Right atrium auricular region (tissue), 2 donors: ENCODE results near the gene ZNF764. TPM values are rescaled to one million over a fixed set of nuclear protein-coding genes. Genes with fewer than 3 reads are reported as not detected.
A peak's percentile ranks its signal among the peaks of the same experiment; 100 is the strongest.

ENCODE experiments used
- DNase-seq: peaks from one replicate; pipeline ENCODE4 v3.0.0-alpha.2; 2019; ENCODE audit warnings: low spot score
- H3K27ac ChIP-seq, 2 donors: fragments of 200-600 bp; sonication (generic); 1 replicate in 1 of 2; 2 replicates in 1 of 2; pipeline ENCODE4 v1.5.1; 2016 to 2019
- H3K27me3 ChIP-seq, 2 donors: fragments of 200-600 bp; sonication (generic); one replicate each; pipeline versions ENCODE4 v1.5.1 to v1.6.0; 2017 to 2019
- H3K36me3 ChIP-seq: fragments of 200-600 bp; sonication (generic); one replicate; pipeline ENCODE4 v1.5.1; 2016
- H3K4me1 ChIP-seq, 2 donors: fragments of 200-600 bp; sonication (generic); one replicate each; pipeline versions ENCODE4 v1.5.1 to v1.6.0; 2017 to 2019
- H3K4me3 ChIP-seq, 2 donors: fragments of 200-600 bp; sonication (generic); 1 replicate in 1 of 2; 2 replicates in 1 of 2; pipeline ENCODE4 v1.5.1; 2017 to 2019; ENCODE audit warnings: mild to moderate bottlenecking in 1 of 2, moderate library complexity in 1 of 2
- H3K9me3 ChIP-seq, 2 donors: fragments of 200-600 bp; sonication (generic); one replicate each; pipeline ENCODE4 v1.5.1; 2019
- total RNA-seq, 2 donors: library from RNA; depleted of rRNA; stranded (reverse); fragments of >200 nt; gene quantifications; one replicate each; pipeline ENCODE4 v1.1.0, GENCODE V29; 2016
- TF ChIP-seq, protein P1 (sequence below), 2 donors: fragments of 200-600 bp; sonication (generic); IDR thresholded peaks; one replicate each; pipeline ENCODE4 v1.5.1; 2019; ENCODE audit warnings: antibody characterized with exemption in 2 of 2

The ZNF764 gene
- total RNA-seq, 2 donors from 2014 or later = 12.0 to 16.9 TPM

DNA sequence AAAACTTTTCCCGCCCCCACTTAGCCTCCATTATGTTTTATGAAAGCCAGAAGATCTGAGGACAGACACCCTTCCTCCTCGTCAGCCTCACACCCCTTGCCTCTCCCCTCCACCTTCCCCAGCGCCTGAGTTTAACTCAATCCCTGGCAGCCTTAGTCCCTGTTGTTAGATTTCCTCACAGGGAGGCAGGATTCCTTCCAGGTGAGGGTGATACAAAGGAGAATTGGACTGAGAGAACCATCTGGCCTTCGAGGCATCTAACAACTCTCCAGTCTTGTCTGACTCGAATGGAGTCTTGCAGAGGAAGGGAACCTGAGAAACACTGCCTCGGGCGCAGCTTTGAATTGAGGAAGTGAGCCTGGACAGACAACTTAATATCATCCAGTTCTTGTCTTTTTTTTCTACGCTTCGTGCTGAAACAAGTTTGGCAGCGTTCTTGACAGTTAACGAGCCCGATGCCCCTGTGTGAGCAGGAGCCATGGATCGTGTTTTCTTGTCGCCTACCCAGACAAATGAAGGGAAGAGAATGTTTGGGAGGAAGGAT, 30.5 kb downstream of the ZNF764 start:
- Histone ChIP-seq H3K4me3 (peak overlapping the region in 1 of 2 donors; percentile 72), H3K4me1 (peaks cover 0 to 31% of the 10 kb centered on the region in 2 donors), H3K36me3 (peaks cover 14% of the 10 kb centered on the region), H3K27ac (peak overlapping the region; percentile 99), H3K27me3 (no peaks in the 10 kb centered on the region), H3K9me3 (no peaks in the 10 kb centered on the region)
- DNase-seq = no peak
- TF ChIP-seq, protein P1, sequence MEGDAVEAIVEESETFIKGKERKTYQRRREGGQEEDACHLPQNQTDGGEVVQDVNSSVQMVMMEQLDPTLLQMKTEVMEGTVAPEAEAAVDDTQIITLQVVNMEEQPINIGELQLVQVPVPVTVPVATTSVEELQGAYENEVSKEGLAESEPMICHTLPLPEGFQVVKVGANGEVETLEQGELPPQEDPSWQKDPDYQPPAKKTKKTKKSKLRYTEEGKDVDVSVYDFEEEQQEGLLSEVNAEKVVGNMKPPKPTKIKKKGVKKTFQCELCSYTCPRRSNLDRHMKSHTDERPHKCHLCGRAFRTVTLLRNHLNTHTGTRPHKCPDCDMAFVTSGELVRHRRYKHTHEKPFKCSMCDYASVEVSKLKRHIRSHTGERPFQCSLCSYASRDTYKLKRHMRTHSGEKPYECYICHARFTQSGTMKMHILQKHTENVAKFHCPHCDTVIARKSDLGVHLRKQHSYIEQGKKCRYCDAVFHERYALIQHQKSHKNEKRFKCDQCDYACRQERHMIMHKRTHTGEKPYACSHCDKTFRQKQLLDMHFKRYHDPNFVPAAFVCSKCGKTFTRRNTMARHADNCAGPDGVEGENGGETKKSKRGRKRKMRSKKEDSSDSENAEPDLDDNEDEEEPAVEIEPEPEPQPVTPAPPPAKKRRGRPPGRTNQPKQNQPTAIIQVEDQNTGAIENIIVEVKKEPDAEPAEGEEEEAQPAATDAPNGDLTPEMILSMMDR (IDR thresholded peaks at IDR 0.05) = no peak

GRCh38 chr16:30526823-30527634, 31.1 kb downstream of the ZNF764 start:
- peaks cover 8% of the 10 kb centered on the region for H3K36me3 ChIP-seq
- H3K4me3 ChIP-seq = peak overlapping the region; percentile 72 to 97
- H3K9me3 ChIP-seq = no peaks in the 10 kb centered on the region
- peaks cover 0 to 33% of the 10 kb centered on the region in 2 donors for H3K4me1 ChIP-seq
- peak; percentile 98 for DNase-seq
- H3K27me3 ChIP-seq = no peaks in the 10 kb centered on the region
- H3K27ac ChIP-seq = peak overlapping the region; percentile 99
- TF ChIP-seq, protein P1 (IDR thresholded peaks at IDR 0.05) = peak in 1 of 2 donors; percentile 16

DNA sequence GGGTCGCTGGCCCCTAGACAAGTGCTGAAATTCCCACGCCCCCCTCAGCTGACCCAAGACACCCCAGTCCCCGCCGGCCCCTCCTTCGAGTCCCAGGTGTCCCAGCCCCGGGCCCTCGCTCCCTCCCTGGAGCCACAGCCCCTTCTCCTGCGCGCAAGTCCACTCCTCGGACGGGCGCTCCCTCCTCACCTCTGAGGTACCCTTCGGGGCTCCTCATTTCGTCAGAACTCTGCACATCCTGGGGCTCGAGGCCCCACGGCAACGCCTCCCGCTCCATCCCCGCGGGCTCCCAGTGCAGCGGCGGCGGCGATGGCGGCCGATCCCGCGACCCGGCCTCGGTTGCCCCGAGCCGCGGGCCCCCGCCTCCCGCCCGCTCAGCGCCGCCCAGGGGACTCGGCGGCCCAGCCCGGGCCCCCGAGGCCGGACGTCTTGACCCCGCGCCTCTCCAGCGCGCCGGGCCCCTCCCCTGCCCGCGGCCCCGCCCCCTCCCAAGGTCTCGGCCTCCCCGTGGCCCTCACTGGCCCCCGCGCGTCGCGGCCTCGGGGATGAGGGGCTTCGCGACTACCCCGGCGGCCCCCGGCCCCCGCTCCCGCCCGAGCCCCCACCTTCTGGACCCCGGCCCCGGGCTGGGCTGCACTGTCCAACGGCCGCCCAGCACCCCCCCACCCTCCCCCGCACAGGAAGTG, 31.9 kb downstream of the ZNF764 start, which contains the start of gene ZNF768:
TSS of gene ZNF768 (minus strand) at position 430 of the 686 bp plus-strand sequence. CDS start at position 277, 153 bp downstream.
- no peak for DNase-seq
- Histone ChIP-seq H3K4me3 (peak within 1 kb of the TSS; percentile 72 to 97), H3K36me3 (peaks cover 2% of the 10 kb centered on the region), H3K9me3 (no peaks in the 10 kb centered on the region), H3K27ac (peak within 1 kb of the TSS; percentile 99), H3K27me3 (no peaks in the 10 kb centered on the region), H3K4me1 (peaks cover 0 to 37% of the 10 kb centered on the region in 2 donors)
- TF ChIP-seq, protein P1 (IDR thresholded peaks at IDR 0.05) = no peak

DNA sequence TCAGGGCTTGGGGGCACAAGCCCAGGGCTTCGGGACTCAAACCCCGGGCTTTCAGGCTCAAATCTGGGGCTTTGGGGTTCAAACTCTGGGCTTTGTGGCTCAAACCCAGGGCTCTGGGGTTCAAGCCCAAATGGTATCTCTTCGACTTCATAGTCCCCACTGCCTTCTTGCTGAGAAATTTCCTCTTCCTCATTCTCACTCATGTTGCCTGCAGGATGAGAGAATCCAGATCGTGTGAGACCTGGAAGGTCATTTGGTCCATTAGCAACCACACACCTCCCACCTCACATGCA, 32.4 kb downstream of the ZNF764 start:
- H3K4me1 ChIP-seq = peaks cover 0 to 37% of the 10 kb centered on the region in 2 donors
- peak overlapping the region; percentile 99 for H3K27ac ChIP-seq
- peak overlapping the region; percentile 72 to 97 for H3K4me3 ChIP-seq
- H3K9me3 ChIP-seq = no peaks in the 10 kb centered on the region
- DNase-seq = no peak
- TF ChIP-seq, protein P1 (IDR thresholded peaks at IDR 0.05) = no peak
- H3K36me3 ChIP-seq = no peaks in the 10 kb centered on the region
- no peaks in the 10 kb centered on the region for H3K27me3 ChIP-seq

DNA sequence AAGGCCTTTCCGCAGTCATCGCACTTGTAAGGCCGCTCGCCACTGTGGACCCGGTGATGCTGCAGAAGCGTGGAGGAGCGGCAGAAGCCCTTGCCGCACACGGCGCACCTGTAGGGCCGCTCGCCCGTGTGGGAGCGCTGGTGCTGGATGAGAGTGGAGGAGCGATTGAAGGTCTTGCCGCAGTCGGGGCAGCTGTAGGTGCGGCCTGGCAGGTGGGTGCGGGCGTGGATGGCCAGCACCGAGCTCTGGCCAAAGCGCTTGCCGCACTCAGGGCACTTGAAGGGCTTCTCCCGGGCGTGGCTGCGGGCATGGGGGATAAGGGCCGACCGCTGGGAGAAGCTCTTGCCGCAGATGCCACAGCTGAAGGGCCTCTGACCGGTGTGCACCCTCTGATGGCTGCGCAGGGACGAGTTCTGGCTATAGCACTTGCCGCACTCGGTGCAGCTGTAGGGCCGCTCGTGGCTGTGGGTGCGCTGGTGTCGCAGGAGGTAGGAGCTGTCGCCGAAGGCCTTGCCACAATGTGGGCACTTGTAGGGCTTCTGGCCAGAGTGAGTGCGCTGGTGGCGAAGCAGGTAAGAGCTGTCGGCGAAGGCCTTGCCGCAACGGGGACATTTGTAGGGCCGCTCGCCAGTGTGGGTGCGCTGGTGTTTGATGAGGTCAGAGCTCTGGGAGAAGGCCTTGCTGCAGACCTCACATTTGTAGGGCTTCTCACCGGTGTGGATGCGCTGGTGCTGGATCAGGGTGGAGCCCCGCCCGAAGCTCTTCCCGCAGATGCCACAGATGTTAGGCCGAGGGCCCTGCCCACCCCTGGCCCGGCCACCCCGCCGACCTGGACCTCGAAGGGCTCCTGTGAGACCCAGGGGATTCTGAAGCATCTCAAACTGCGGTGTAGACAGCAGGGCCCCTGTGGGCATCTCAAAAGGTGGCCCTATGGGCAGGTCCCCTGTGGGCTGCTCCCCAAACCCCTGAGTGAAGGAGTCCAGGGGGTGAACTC, 33.3 kb downstream of the ZNF764 start:
- Histone ChIP-seq H3K27ac (no peak overlapping the region), H3K4me1 (peaks cover 0 to 37% of the 10 kb centered on the region in 2 donors), H3K27me3 (no peaks in the 10 kb centered on the region), H3K9me3 (no peaks in the 10 kb centered on the region), H3K36me3 (no peaks in the 10 kb centered on the region), H3K4me3 (no peak overlapping the region)
- TF ChIP-seq, protein P1 (IDR thresholded peaks at IDR 0.05) = no peak
- DNase-seq = no peak
